ENCODE measurements around the gene RASA2. TPM values are rescaled to one million over a fixed set of nuclear protein-coding genes. Genes with fewer than 3 reads are reported as not detected.

RASA2 gene
- total and polyA plus RNA-seq, 2 of the 8 experiments (the other 6 are each of a cell fraction or from before 2014, with no cell fraction given): 3.5 to 15.9 TPM

DNA sequence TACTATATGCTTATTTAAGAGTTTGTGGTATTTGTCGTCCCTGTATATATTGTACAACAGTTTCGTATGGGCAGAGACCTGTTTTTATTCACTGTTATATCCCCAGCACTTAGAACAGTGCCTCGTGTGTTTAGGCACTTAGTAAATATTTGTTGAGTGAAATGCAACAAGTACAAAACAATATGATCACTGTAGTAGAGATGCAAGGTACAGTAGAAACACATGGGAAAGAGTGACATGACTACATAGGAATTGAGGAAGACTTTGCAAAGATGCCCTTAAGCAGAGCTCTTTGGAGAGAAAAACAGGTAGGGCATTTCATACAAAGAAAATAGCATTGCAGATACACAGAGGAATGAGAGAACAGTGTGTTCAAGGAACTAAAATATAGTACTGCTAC lies 18.3 kb downstream of the RASA2 start:
- H3K4me2 ChIP-seq (ENCODE audit: insufficient read depth in 1 of 2, low read depth in 2 of 2, low read length in 2 of 2): no peak overlapping the region
- CTCF ChIA-PET (ENCODE audit: partially characterized antibody): no interaction called here
- TF ChIP-seq PHF8 (conservative IDR thresholded peaks at IDR 0.05; ENCODE audit: low read depth, low read length) (no peak), RBBP5 (IDR thresholded peaks at IDR 0.05; ENCODE audit: borderline replicate concordance, low read depth, low read length) (no peak), YY1 (IDR thresholded peaks at IDR 0.05; ENCODE audit: low read depth, low read length) (no peak), CHD2 (IDR thresholded peaks at IDR 0.05; ENCODE audit: low read length) (no peak), POLR2A (IDR thresholded peaks at IDR 0.05; ENCODE audit: control extremely low read depth in 1 of 2, low read depth in 2 of 2, low read length in 2 of 2) (no peak), SAP30 (IDR thresholded peaks at IDR 0.05; ENCODE audit: insufficient read depth, insufficient replicate concordance, low read length) (no peak), SIRT6 (IDR thresholded peaks at IDR 0.05; ENCODE audit: low read length) (no peak), EGR1 (IDR thresholded peaks at IDR 0.05; ENCODE audit: borderline replicate concordance, low read depth, low read length) (no peak), RXRA (IDR thresholded peaks at IDR 0.05; ENCODE audit: insufficient read depth, low read depth, low read length) (no peak), KDM5A (IDR thresholded peaks at IDR 0.05; ENCODE audit: low read length) (no peak)
- TF ChIP-seq, protein P1, sequence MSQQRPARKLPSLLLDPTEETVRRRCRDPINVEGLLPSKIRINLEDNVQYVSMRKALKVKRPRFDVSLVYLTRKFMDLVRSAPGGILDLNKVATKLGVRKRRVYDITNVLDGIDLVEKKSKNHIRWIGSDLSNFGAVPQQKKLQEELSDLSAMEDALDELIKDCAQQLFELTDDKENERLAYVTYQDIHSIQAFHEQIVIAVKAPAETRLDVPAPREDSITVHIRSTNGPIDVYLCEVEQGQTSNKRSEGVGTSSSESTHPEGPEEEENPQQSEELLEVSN (IDR thresholded peaks at IDR 0.05): no peak
- TF ChIP-seq, protein P2, sequence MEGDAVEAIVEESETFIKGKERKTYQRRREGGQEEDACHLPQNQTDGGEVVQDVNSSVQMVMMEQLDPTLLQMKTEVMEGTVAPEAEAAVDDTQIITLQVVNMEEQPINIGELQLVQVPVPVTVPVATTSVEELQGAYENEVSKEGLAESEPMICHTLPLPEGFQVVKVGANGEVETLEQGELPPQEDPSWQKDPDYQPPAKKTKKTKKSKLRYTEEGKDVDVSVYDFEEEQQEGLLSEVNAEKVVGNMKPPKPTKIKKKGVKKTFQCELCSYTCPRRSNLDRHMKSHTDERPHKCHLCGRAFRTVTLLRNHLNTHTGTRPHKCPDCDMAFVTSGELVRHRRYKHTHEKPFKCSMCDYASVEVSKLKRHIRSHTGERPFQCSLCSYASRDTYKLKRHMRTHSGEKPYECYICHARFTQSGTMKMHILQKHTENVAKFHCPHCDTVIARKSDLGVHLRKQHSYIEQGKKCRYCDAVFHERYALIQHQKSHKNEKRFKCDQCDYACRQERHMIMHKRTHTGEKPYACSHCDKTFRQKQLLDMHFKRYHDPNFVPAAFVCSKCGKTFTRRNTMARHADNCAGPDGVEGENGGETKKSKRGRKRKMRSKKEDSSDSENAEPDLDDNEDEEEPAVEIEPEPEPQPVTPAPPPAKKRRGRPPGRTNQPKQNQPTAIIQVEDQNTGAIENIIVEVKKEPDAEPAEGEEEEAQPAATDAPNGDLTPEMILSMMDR (IDR thresholded peaks at IDR 0.05; ENCODE audit: control extremely low read depth in 1 of 3, insufficient read depth in 1 of 3, low read depth in 1 of 3, low read length in 3 of 3): no peak

More for the DNA sequence above, 18.3 kb downstream of the RASA2 start:
- H4K91ac ChIP-seq (replicated peaks; ENCODE audit: insufficient read length, low read length): no peak overlapping the region
- H2BK15ac ChIP-seq (ENCODE audit: low read length): no peak overlapping the region
- no peaks in the 10 kb centered on the region for H3K9me3 ChIP-seq (ENCODE audit: insufficient read depth in 2 of 2, low read depth in 1 of 2, low read length in 1 of 2)
- peaks cover 0 to 6% of the 10 kb centered on the region in 2 experiments for H4K20me1 ChIP-seq (replicated peaks in 1 of 2; ENCODE audit: control insufficient read depth in 1 of 2, insufficient read depth in 2 of 2, low read length in 2 of 2)
- H2BK120ac ChIP-seq (replicated peaks; ENCODE audit: low read depth, low read length): no peak overlapping the region
- H3K4me3 ChIP-seq (ENCODE audit: extremely low read depth in 1 of 4, insufficient read depth in 2 of 4, low read depth in 3 of 4, low read length in 4 of 4): no peak overlapping the region
- no peak for FAIRE-seq
- H3K14ac ChIP-seq (ENCODE audit: insufficient read length): no peak overlapping the region
- H2BK5ac ChIP-seq (ENCODE audit: low read depth, low read length): no peak overlapping the region
- H3K27ac ChIP-seq (ENCODE audit: low read depth, low read length): no peak overlapping the region
- no peaks in the 10 kb centered on the region for H3K23me2 ChIP-seq (ENCODE audit: low read depth, low read length)
- no peak overlapping the region for H2BK12ac ChIP-seq (ENCODE audit: low read depth, low read length)
- H3K79me2 ChIP-seq (ENCODE audit: control insufficient read depth in 1 of 2, insufficient read depth in 2 of 2, low read length in 2 of 2): peaks cover 0 to 64% of the 10 kb centered on the region in 2 experiments; a peak in 2 of 4 replicates
- no peak overlapping the region for H3K4ac ChIP-seq (replicated peaks; ENCODE audit: insufficient read length, low read depth, low read length)
- POLR2A ChIA-PET (ENCODE audit: partially characterized antibody): no interaction called here
- no peak overlapping the region for H4K8ac ChIP-seq (ENCODE audit: extremely low read depth, insufficient read depth, low read length)
- H3K56ac ChIP-seq (replicated peaks; ENCODE audit: insufficient read length, low read depth, low read length): no peak overlapping the region
- no peak overlapping the region for H4K5ac ChIP-seq (ENCODE audit: insufficient read length, low read depth, low read length)
- H3K9ac ChIP-seq (replicated peaks in 1 of 4; ENCODE audit: extremely low read depth in 1 of 4, low read depth in 3 of 4, low read length in 3 of 4): no peak overlapping the region
- H3K79me1 ChIP-seq (ENCODE audit: low read depth, low read length): no peaks in the 10 kb centered on the region
- H3K27me3 ChIP-seq (replicated peaks in 1 of 4; ENCODE audit: control insufficient read depth in 3 of 4, extremely low read depth in 1 of 4, insufficient read depth in 3 of 4, low read length in 3 of 4): no peaks in the 10 kb centered on the region
- no peaks in the 10 kb centered on the region for H3K36me3 ChIP-seq (ENCODE audit: control insufficient read depth in 2 of 4, insufficient read depth in 4 of 4, low read length in 3 of 4)
- no peak overlapping the region for H2AFZ ChIP-seq (ENCODE audit: low read length)
- H2BK20ac ChIP-seq (ENCODE audit: low read length): no peak overlapping the region
- DNase-seq (ENCODE audit: low read depth in 1 of 2, low spot score in 2 of 2): no peak
- 82% methylated on average over 3 of the region's 3 CpGs; no CpG with 5 or more reads in 1 of the 2 experiments for WGBS, 2 experiments (ENCODE audit: extremely low coverage in 1 of 2, insufficient coverage in 1 of 2, insufficient read length in 1 of 2, insufficient replicate concordance in 2 of 2, low coverage in 1 of 2, low lambda C conversion rate in 2 of 2, missing lambda C conversion rate in 1 of 2)
- H3K23ac ChIP-seq (ENCODE audit: insufficient read length): no peak overlapping the region
- H2AK5ac ChIP-seq (ENCODE audit: low read depth, low read length): no peak overlapping the region
- H3K4me1 ChIP-seq (replicated peaks in 1 of 4; ENCODE audit: control insufficient read depth in 3 of 4, insufficient read depth in 4 of 4, low read length in 3 of 4): 0 out of 7 replicates have a peak, but pooled peaks cover 0 to 3% (median 0%) of the 10 kb centered on the region in 4 experiments
- H3K18ac ChIP-seq (ENCODE audit: extremely low read depth, low read length): no peak overlapping the region

Data from H1 (cell line).